HUES64 (cell line): Measurements from ENCODE around the gene LOXL1.
"Not testable (repeated sequence)": the region's sequence is repeated elsewhere in the genome, so short reads cannot be mapped to it uniquely, and the experiment has no call there.

Experiments
- H3K27ac ChIP-seq: 2 replicates; pipeline ENCODE4 v1.7.0; 2013; ENCODE audit warnings: low read depth, low read length, inconsistent platforms
- H3K27me3 ChIP-seq: 2 replicates; pipeline ENCODE4 v1.6.1; 2013; ENCODE audit warnings: mild to moderate bottlenecking, low read length; ENCODE audit not compliant: insufficient read depth
- H3K36me3 ChIP-seq: 2 replicates; pipeline ENCODE4 v1.6.1; 2013; ENCODE audit warnings: mild to moderate bottlenecking, low read length; ENCODE audit not compliant: insufficient read depth
- H3K4me1 ChIP-seq: 2 replicates; pipeline ENCODE4 v1.6.1; 2013; ENCODE audit warnings: mild to moderate bottlenecking, low read length, moderate library complexity; ENCODE audit not compliant: insufficient read depth
- H3K4me3 ChIP-seq: 2 replicates; pipeline ENCODE4 v1.5.1; 2013; ENCODE audit warnings: mild to moderate bottlenecking, low read length, moderate library complexity
- H3K9ac ChIP-seq: 2 replicates; pipeline ENCODE4 v1.6.1; 2013; ENCODE audit warnings: mild to moderate bottlenecking, low read depth, low read length
- H3K9me3 ChIP-seq: 2 replicates; pipeline ENCODE4 v1.6.1; 2013; ENCODE audit warnings: low read depth, low read length; ENCODE audit not compliant: insufficient read depth
- WGBS: fragments of 150-250, 120-280 bp; methylation state at CpG from one replicate; pipeline ENCODE4 v1.1.7; 2013; ENCODE audit warnings: missing lambda C conversion rate; 5-methylcytosine and 5-hydroxymethylcytosine counted together

The LOXL1 gene

GRCh38 chr15:73959801-73960200, 33.5 kb downstream of the LOXL1 start:
- Histone ChIP-seq H3K4me3 (no peak overlapping the region), H3K4me1 (no peaks in the 10 kb centered on the region), H3K9me3 (no peaks in the 10 kb centered on the region), H3K27me3 (no peaks in the 10 kb centered on the region), H3K36me3 (no peaks in the 10 kb centered on the region), H3K27ac (no peak overlapping the region), H3K9ac (no peak overlapping the region)
- 85% methylated on average over 6 of the region's 6 CpGs for WGBS

- WGBS = 95% methylated on average over 7 of the region's 7 CpGs
- not testable (repeated sequence) for H3K9me3 ChIP-seq, H3K9ac ChIP-seq, H3K36me3 ChIP-seq, H3K4me1 ChIP-seq, H3K27ac ChIP-seq, H3K27me3 ChIP-seq, H3K4me3 ChIP-seq
Measured at GRCh38 chr15:73960472-73961070, 34.3 kb downstream of the LOXL1 start.

GRCh38 chr15:73962433-73962832, 36.2 kb downstream of the LOXL1 start:
- no peak overlapping the region for H3K4me3 ChIP-seq
- H3K27ac ChIP-seq = no peak overlapping the region
- no peaks in the 10 kb centered on the region for H3K36me3 ChIP-seq
- peaks cover 18% of the 10 kb centered on the region for H3K4me1 ChIP-seq
- no peaks in the 10 kb centered on the region for H3K9me3 ChIP-seq
- no peak overlapping the region for H3K9ac ChIP-seq
- no peaks in the 10 kb centered on the region for H3K27me3 ChIP-seq
- 84% methylated on average over 4 of the region's 5 CpGs for WGBS

GRCh38 chr15:73964736-73965093, 38.5 kb downstream of the LOXL1 start:
- Histone ChIP-seq H3K36me3 (no peaks in the 10 kb centered on the region), H3K27me3 (no peaks in the 10 kb centered on the region), H3K4me3 (peak overlapping the region; percentile 18), H3K9me3 (no peaks in the 10 kb centered on the region), H3K9ac (peak overlapping the region; percentile 16; the same call in 1 of the 2 replicates), H3K27ac (peak overlapping the region; percentile 34; the same call in 1 of the 2 replicates), H3K4me1 (peaks cover 27% of the 10 kb centered on the region)
- WGBS = 19% methylated on average over 11 of the region's 11 CpGs

- 22% methylated on average over 13 of the region's 13 CpGs for WGBS
- Histone ChIP-seq H3K9me3 (no peaks in the 10 kb centered on the region), H3K27me3 (no peaks in the 10 kb centered on the region), H3K4me1 (peaks cover 27% of the 10 kb centered on the region), H3K27ac (peak overlapping the region; percentile 34; the same call in 1 of the 2 replicates), H3K4me3 (peak overlapping the region; percentile 18), H3K36me3 (no peaks in the 10 kb centered on the region), H3K9ac (peak overlapping the region; percentile 16; the same call in 1 of the 2 replicates)
Measured at GRCh38 chr15:73965094-73965757, 39.0 kb downstream of the LOXL1 start.

GRCh38 chr15:73965758-73966113, 39.5 kb downstream of the LOXL1 start:
- no peaks in the 10 kb centered on the region for H3K27me3 ChIP-seq
- WGBS = 52% methylated on average over 1 of the region's 2 CpGs
- no peak overlapping the region for H3K27ac ChIP-seq
- no peaks in the 10 kb centered on the region for H3K36me3 ChIP-seq
- H3K9me3 ChIP-seq = no peaks in the 10 kb centered on the region
- H3K9ac ChIP-seq = no peak overlapping the region
- H3K4me3 ChIP-seq = no peak overlapping the region
- peaks cover 27% of the 10 kb centered on the region for H3K4me1 ChIP-seq

- H3K9me3 ChIP-seq = no peaks in the 10 kb centered on the region
- no peak overlapping the region for H3K4me3 ChIP-seq
- H3K36me3 ChIP-seq = no peaks in the 10 kb centered on the region
- peaks cover 27% of the 10 kb centered on the region for H3K4me1 ChIP-seq
- H3K27ac ChIP-seq = no peak overlapping the region
- no peaks in the 10 kb centered on the region; the same call in 1 of the 2 replicates for H3K27me3 ChIP-seq
- WGBS = 97% methylated on average over 3 of the region's 3 CpGs
- H3K9ac ChIP-seq = no peak overlapping the region
Measured at GRCh38 chr15:73968461-73968860, 42.2 kb downstream of the LOXL1 start.

- Histone ChIP-seq H3K4me1 (peaks cover 27% of the 10 kb centered on the region), H3K36me3 (no peaks in the 10 kb centered on the region), H3K27ac (no peak overlapping the region), H3K9ac (no peak overlapping the region), H3K27me3 (no peaks in the 10 kb centered on the region; the same call in 1 of the 2 replicates), H3K9me3 (no peaks in the 10 kb centered on the region), H3K4me3 (no peak overlapping the region)
- 85% methylated on average over 6 of the region's 6 CpGs for WGBS
Measured at GRCh38 chr15:73969151-73969759, 43.0 kb downstream of the LOXL1 start.

- 37% methylated on average over 26 of the region's 26 CpGs for WGBS
- Histone ChIP-seq H3K4me3 (peak overlapping the region; percentile 20; the same call in 1 of the 2 replicates), H3K27me3 (peaks cover 3% of the 10 kb centered on the region), H3K27ac (no peak overlapping the region), H3K9ac (no peak overlapping the region), H3K36me3 (no peaks in the 10 kb centered on the region), H3K4me1 (0 out of 2 replicates have a peak, but pooled peaks cover 9% of the 10 kb centered on the region), H3K9me3 (no peaks in the 10 kb centered on the region)
Measured at GRCh38 chr15:73972984-73973682, 46.9 kb downstream of the LOXL1 start.

- WGBS = 95% methylated on average over 39 of the region's 39 CpGs
- not testable (repeated sequence) for H3K27me3 ChIP-seq, H3K4me1 ChIP-seq, H3K4me3 ChIP-seq, H3K27ac ChIP-seq, H3K36me3 ChIP-seq, H3K9me3 ChIP-seq, H3K9ac ChIP-seq
Measured at GRCh38 chr15:73973683-73974200, 47.5 kb downstream of the LOXL1 start.
